Activated CD8-positive, alpha-beta T cell treated with anti-CD3 and anti-CD28 coated beads for 36 hours (primary cell): ENCODE results near the gene CLEC2A. TPM values are rescaled to one million over a fixed set of nuclear protein-coding genes. Genes with fewer than 3 reads are reported as not detected.

ENCODE experiments used
- ATAC-seq: fragments of 200-7000 bp; cut with Tn5 transposase; one replicate; pipeline ENCODE4 v1.10.0; 2021; ENCODE audit warnings: mild to moderate bottlenecking, moderate library complexity
- CTCF ChIA-PET: fragments of 350-600 bp; sonication (Branson Sonifier 250); formaldehyde crosslinking; loops from one replicate; lab custom pipeline; 2021; ENCODE audit warnings: antibody characterized with exemption; lab: Charles Lee
- POLR2A ChIA-PET: fragments of 350-600 bp; sonication (Branson Sonifier 250); formaldehyde crosslinking; loops from one replicate; lab custom pipeline; 2021; ENCODE audit warnings: antibody characterized with exemption; lab: Charles Lee
- DNase-seq: peaks from one replicate; pipeline ENCODE4 v3.0.0-alpha.2; 2020
- H3K27ac Mint-ChIP-seq: one replicate; pipeline ENCODE4 v1.8.0; 2021; ENCODE audit warnings: mild to moderate bottlenecking, mixed read lengths
- H3K27me3 Mint-ChIP-seq: one replicate; pipeline ENCODE4 v1.8.0; 2021; ENCODE audit warnings: mixed read lengths
- H3K36me3 Mint-ChIP-seq: one replicate; pipeline ENCODE4 v1.8.0; 2021; ENCODE audit warnings: low read depth, mixed read lengths
- H3K4me1 Mint-ChIP-seq: one replicate; pipeline ENCODE4 v1.8.0; 2021; ENCODE audit warnings: low read depth, mixed read lengths
- H3K4me3 Mint-ChIP-seq: one replicate; pipeline ENCODE4 v1.8.0; 2021; ENCODE audit warnings: mild to moderate bottlenecking, moderate library complexity, mixed read lengths
- H3K9me3 Mint-ChIP-seq: one replicate; pipeline ENCODE4 v1.8.0; 2021; ENCODE audit warnings: mixed read lengths
- CTCF ChIP-seq: fragments of 200-600 bp; IDR thresholded peaks from one replicate; pipeline ENCODE4 v1.8.0; 2022; ENCODE audit warnings: antibody characterized with exemption, mild to moderate bottlenecking
- intact Hi-C: fragments of 100-400 bp; cut with micrococcal nuclease; formaldehyde crosslinking; loops from one replicate; pipeline ENCODE4 v1.10.0; 2022
- total RNA-seq, 2 experiments: library from RNA; stranded (reverse); gene quantifications; one replicate each; pipeline ENCODE4 v1.2.3, GENCODE V29; 2021

CLEC2A gene
- total RNA-seq, 2 experiments from 2014 or later, result not detected

GRCh38 chr12:9868311-9868801 is 63.8 kb downstream of the CLEC2A start:
- intact Hi-C loops, result loop anchor here (5.0 kb wide), 3 partner anchors 56 to 71 kb away; no protein-coding TSS in a partner anchor
- POLR2A ChIA-PET, result interaction anchor here (0.8 to 7.6 kb wide), 10 partner anchors 12 to 687 kb away, joined by 3 to 292 read pairs (median 14); partner anchors contain the start of genes CD69 and CLEC2D
- Mint-ChIP-seq H3K27ac (peak overlapping the region; percentile 89), H3K9me3 (peaks cover 9% of the 10 kb centered on the region), H3K4me3 (peak overlapping the region; percentile 85), H3K4me1 (peaks cover 34% of the 10 kb centered on the region), H3K36me3 (peaks cover 33% of the 10 kb centered on the region), H3K27me3 (no peaks in the 10 kb centered on the region)
- no peak for DNase-seq
- CTCF ChIA-PET, result interaction anchor here (0.9 to 3.5 kb wide), 9 partner anchors 53 to 125 kb away, joined by 3 to 21 read pairs (median 3); partner anchors contain the start of gene CD69
- no peak for TF ChIP-seq CTCF
- no peak for ATAC-seq

- ATAC-seq, result no peak
- ChIA-PET CTCF (interaction anchor here (1.2 to 3.5 kb wide), 9 partner anchors 39 to 125 kb away, joined by 3 to 21 read pairs (median 8); partner anchors contain the start of gene CD69), POLR2A (interaction anchor here (1.0 to 7.6 kb wide), 16 partner anchors 12 to 694 kb away, joined by 3 to 292 read pairs (median 5); partner anchors contain the start of genes CD69 and CLEC2D)
- H3K9me3 Mint-ChIP-seq, result peaks cover 17% of the 10 kb centered on the region
- no peak for DNase-seq
- peaks cover 41% of the 10 kb centered on the region for H3K36me3 Mint-ChIP-seq
- no peak for TF ChIP-seq CTCF
- peaks cover 38% of the 10 kb centered on the region for H3K4me1 Mint-ChIP-seq
- H3K4me3 Mint-ChIP-seq, result peak overlapping the region; percentile 85
- H3K27ac Mint-ChIP-seq, result peak overlapping the region; percentile 93
- intact Hi-C loops, result loop anchor here (5.0 kb wide), 3 partner anchors 55 to 70 kb away; no protein-coding TSS in a partner anchor
- H3K27me3 Mint-ChIP-seq, result no peaks in the 10 kb centered on the region
Observed at GRCh38 chr12:9867531-9867930, 64.6 kb downstream of the CLEC2A start.

GRCh38 chr12:9866860-9867269 is 65.3 kb downstream of the CLEC2A start:
- Mint-ChIP-seq H3K27me3 (no peaks in the 10 kb centered on the region), H3K4me1 (peaks cover 37% of the 10 kb centered on the region), H3K36me3 (peaks cover 42% of the 10 kb centered on the region), H3K4me3 (peak overlapping the region; percentile 85), H3K9me3 (peaks cover 19% of the 10 kb centered on the region), H3K27ac (peak overlapping the region; percentile 93)
- no peak for TF ChIP-seq CTCF
- peak; percentile 8 for ATAC-seq
- POLR2A ChIA-PET, result interaction anchor here (0.7 to 7.6 kb wide), 18 partner anchors 18 to 694 kb away, joined by 3 to 292 read pairs (median 6); partner anchors contain the start of genes CD69 and CLEC2D
- CTCF ChIA-PET, result interaction anchor here (0.7 to 3.5 kb wide), 11 partner anchors 10 to 124 kb away, joined by 3 to 21 read pairs (median 6); partner anchors contain the start of gene CD69
- intact Hi-C loops, result loop anchor here (5.0 kb wide), 3 partner anchors 55 to 70 kb away; no protein-coding TSS in a partner anchor
- DNase-seq, result no peak

- peak overlapping the region; percentile 93 for H3K27ac Mint-ChIP-seq
- H3K27me3 Mint-ChIP-seq, result no peaks in the 10 kb centered on the region
- peaks cover 47% of the 10 kb centered on the region for H3K36me3 Mint-ChIP-seq
- no peak for DNase-seq
- intact Hi-C loops, result loop anchor here (5.0 kb wide), 3 partner anchors 53 to 68 kb away; no protein-coding TSS in a partner anchor
- peak overlapping the region; percentile 85 for H3K4me3 Mint-ChIP-seq
- ChIA-PET CTCF (interaction anchor here (0.6 to 3.0 kb wide), 7 partner anchors 42 to 344 kb away, joined by 3 to 9 read pairs (median 4); no protein-coding TSS in a partner anchor), POLR2A (interaction anchor here (0.9 to 7.6 kb wide), 8 partner anchors 13 to 220 kb away, joined by 3 to 292 read pairs (median 4); partner anchors contain the start of genes CD69 and CLEC2D)
- peaks cover 19% of the 10 kb centered on the region for H3K9me3 Mint-ChIP-seq
- TF ChIP-seq CTCF, result no peak
- peak; percentile 40 for ATAC-seq
- peaks cover 38% of the 10 kb centered on the region for H3K4me1 Mint-ChIP-seq
Observed at GRCh38 chr12:9864913-9865675, 67.1 kb downstream of the CLEC2A start.

Other genes with a start within 250 kb of the CLEC2A start
- gene CLECL1, start 199.3 kb downstream of the CLEC2A start, total RNA-seq, result 1 to 10 TPM; 6.0 to 8.5 TPM
- gene CD69, start 171.5 kb downstream of the CLEC2A start, total RNA-seq, result 100 to 1,000 TPM; 166 to 174 TPM
- not detected for gene KLRF1, start 104.9 kb downstream of the CLEC2A start, total RNA-seq
- 10 to 100 TPM; 38.4 to 43.2 TPM for gene CLEC2B, start 63.0 kb downstream of the CLEC2A start, total RNA-seq
- not detected for gene KLRF2, start 50.9 kb downstream of the CLEC2A start, total RNA-seq
- under 1 TPM; 0.47 TPM for gene CLEC12A, start 39.0 kb upstream of the CLEC2A start, total RNA-seq
- not detected for gene CLEC1B, start 66.8 kb upstream of the CLEC2A start, total RNA-seq
- not detected for gene CLEC12B, start 78.3 kb upstream of the CLEC2A start, total RNA-seq
- gene CLEC9A, start 98.3 kb upstream of the CLEC2A start, total RNA-seq, result not detected
- not detected for gene CLEC1A, start 166.6 kb upstream of the CLEC2A start, total RNA-seq
- not detected for gene CLEC7A, start 197.8 kb upstream of the CLEC2A start, total RNA-seq
- not detected for gene OLR1, start 239.8 kb upstream of the CLEC2A start, total RNA-seq
- not detected for gene TMEM52B, start 246.7 kb upstream of the CLEC2A start, total RNA-seq